GM12878 (cell line): ENCODE data around the gene TTL.
"Not testable (repeated sequence)": the region's sequence is repeated elsewhere in the genome, so short reads cannot be mapped to it uniquely, and the experiment has no call there.

ENCODE experiments used
- BACH1 ChIP-seq: fragments of 450-650 bp; IDR thresholded peaks from 2 replicates; pipeline ENCODE4 v1.6.1; 2017; ENCODE audit warnings: mild to moderate bottlenecking, borderline replicate concordance
- CTCF ChIP-seq, 3 experiments: IDR thresholded peaks in 2 of 3; conservative IDR thresholded peaks in 1 of 3; 2 replicates each; pipeline ENCODE4 v1.5.1; 2011; ENCODE audit warnings: low read depth in 3 of 3, low read length in 3 of 3, mild to moderate bottlenecking in 3 of 3, control low read depth in 2 of 3, moderate library complexity in 2 of 3, inconsistent platforms in 1 of 3, mixed read lengths in 1 of 3; ENCODE audit not compliant: control insufficient read depth in 2 of 3, insufficient read depth in 1 of 3; ENCODE audit errors: extremely low read depth in 1 of 3
- EP300 ChIP-seq, 2 experiments: fragments of 150-350 bp in 1 of 2; IDR thresholded peaks; 2 replicates each; pipeline ENCODE4 v1.6.1; 2011 to 2012; ENCODE audit warnings: low read depth in 2 of 2, low read length in 2 of 2, borderline replicate concordance in 1 of 2, improper control_type of control experiment in 1 of 2, inconsistent platforms in 1 of 2; ENCODE audit not compliant: control insufficient read depth in 1 of 2
- ETV6 ChIP-seq, 2 experiments: fragments of 450-650 bp in 1 of 2; IDR thresholded peaks in 1 of 2; conservative IDR thresholded peaks in 1 of 2; 2 replicates each; pipeline ENCODE4 v1.6.1; 2014; ENCODE audit warnings: antibody characterized with exemption in 1 of 2, borderline replicate concordance in 1 of 2, low read depth in 1 of 2, mild to moderate bottlenecking in 1 of 2, moderate library complexity in 1 of 2
- EZH2 ChIP-seq: IDR thresholded peaks from 2 replicates; pipeline ENCODE4 v1.6.1; 2012; ENCODE audit warnings: low read depth, mild to moderate bottlenecking, control low read depth, inconsistent platforms, low read length, borderline replicate concordance; ENCODE audit not compliant: control insufficient read depth
- KDM1A ChIP-seq: fragments of 200-600 bp; sonication (generic); IDR thresholded peaks from 2 replicates; pipeline ENCODE4 v1.6.1; 2016; ENCODE audit warnings: borderline replicate concordance
- MYC ChIP-seq: IDR thresholded peaks from 2 replicates; pipeline ENCODE4 v1.6.1; 2011; ENCODE audit warnings: mild to moderate bottlenecking, low read length, moderate library complexity, inconsistent platforms; ENCODE audit not compliant: insufficient read depth, insufficient replicate concordance, insufficient read length, severe bottlenecking
- NR2C1 ChIP-seq: fragments of 450-650 bp; IDR thresholded peaks from 2 replicates; pipeline ENCODE4 v1.6.1; 2017; ENCODE audit warnings: antibody characterized with exemption, mild to moderate bottlenecking, moderate library complexity
- NRF1 ChIP-seq: conservative IDR thresholded peaks from 2 replicates; pipeline ENCODE4 v1.6.1; 2011; ENCODE audit warnings: mild to moderate bottlenecking, low read depth, low read length, improper control_type of control experiment
- POLR2A ChIP-seq: IDR thresholded peaks from 2 replicates; pipeline ENCODE4 v1.6.1; 2011; ENCODE audit warnings: low read depth, mild to moderate bottlenecking, low read length
- SMARCA5 ChIP-seq: fragments of 450-650 bp; IDR thresholded peaks from 2 replicates; pipeline ENCODE4 v1.6.1; 2017; ENCODE audit warnings: mild to moderate bottlenecking
- USF1 ChIP-seq: IDR thresholded peaks from 2 replicates; pipeline ENCODE4 v1.6.1; 2011; ENCODE audit warnings: borderline replicate concordance, low read depth, mild to moderate bottlenecking, moderate library complexity, mixed read lengths, low read length; ENCODE audit not compliant: insufficient read depth; ENCODE audit errors: extremely low read length

GRCh38 chr2:112432735-112433479, 49.0 kb upstream of the TTL start:
- not testable (repeated sequence) for TF ChIP-seq EP300 (IDR thresholded peaks at IDR 0.05; ENCODE audit: borderline replicate concordance in 1 of 2, control insufficient read depth in 1 of 2, low read depth in 2 of 2, low read length in 2 of 2); SMARCA5; MYC; CTCF (IDR thresholded peaks at IDR 0.05 in 2 of 3, conservative IDR thresholded peaks at IDR 0.05 in 1 of 3; ENCODE audit: control insufficient read depth in 2 of 3, extremely low read depth in 1 of 3, insufficient read depth in 1 of 3, low read depth in 3 of 3, low read length in 3 of 3); NRF1; KDM1A; USF1; EZH2; BACH1; ETV6 (conservative IDR thresholded peaks at IDR 0.05 in 1 of 2, IDR thresholded peaks at IDR 0.05 in 1 of 2; ENCODE audit: borderline replicate concordance in 1 of 2, low read depth in 1 of 2)
- TF ChIP-seq POLR2A (peak; percentile 49; the same call in 1 of the 2 replicates), NR2C1 (peak; percentile 46; the same call in 1 of the 2 replicates)
